Measurements from ENCODE around the gene AFAP1L1.

DNA sequence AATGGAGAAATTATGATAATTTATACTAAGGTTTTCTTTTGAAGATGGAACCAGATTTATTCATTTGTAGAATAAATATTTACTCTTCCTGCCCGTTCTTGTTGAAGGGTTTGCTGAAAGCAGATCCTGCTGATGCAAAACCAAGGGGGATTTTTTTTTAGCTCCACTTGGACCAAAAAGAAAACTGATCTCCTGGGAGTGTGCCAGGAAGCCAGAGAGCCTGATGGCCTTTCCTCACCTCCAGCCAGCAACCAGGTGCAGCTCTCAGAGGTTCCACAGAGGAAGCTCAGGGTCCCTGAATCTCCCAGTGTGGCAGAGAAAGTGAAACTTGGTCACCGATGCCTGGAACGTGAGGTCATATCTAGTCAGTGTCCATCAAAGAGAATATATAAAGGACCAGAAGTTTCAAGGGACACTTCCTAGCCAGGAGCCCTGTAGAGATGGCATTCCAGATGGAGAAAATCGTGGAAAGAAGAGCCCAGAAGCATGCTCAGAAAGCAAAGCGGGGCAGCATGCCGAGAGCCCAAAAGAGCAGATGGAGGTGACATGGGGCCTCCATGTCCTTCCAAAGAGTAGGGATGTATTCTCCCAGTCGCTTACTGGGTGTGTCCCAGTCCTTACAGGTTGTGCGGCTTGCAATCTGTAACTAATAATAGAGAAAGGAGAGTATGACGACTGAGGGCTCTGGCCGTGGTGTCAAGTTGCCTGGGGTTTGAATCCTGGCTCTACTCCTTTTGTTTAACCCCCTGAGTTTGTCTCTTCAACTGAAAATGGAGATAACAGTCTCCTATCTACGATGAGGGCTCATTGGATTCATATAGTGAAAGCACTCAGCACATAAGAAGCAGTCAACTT is 12.2 kb downstream of the AFAP1L1 start:
- no peak for TF ChIP-seq CTCF (IDR thresholded peaks at IDR 0.05)
- TF ChIP-seq ZFX (IDR thresholded peaks at IDR 0.05; ENCODE audit: borderline replicate concordance), result no peak
